PC-3 (cell line): Measurements from ENCODE around the gene CEP70. TPM values are rescaled to one million over a fixed set of nuclear protein-coding genes. Genes with fewer than 3 reads are reported as not detected.

Source experiments
- ATAC-seq: fragments of 200-7000 bp; cut with Tn5 transposase; 2 replicates; pipeline ENCODE4 v1.9.1; 2020; ENCODE audit warnings: mild to moderate bottlenecking, moderate library complexity
- BruUV-seq: library from RNA; stranded (reverse); fragments of 400-500 nt; replicated peaks from 2 replicates; lab custom pipeline; 2021; lab: Mats Ljungman, UMichigan
- CTCF ChIA-PET: fragments of 300-600 bp; sonication (Branson Sonifier 250); formaldehyde crosslinking; loops from one replicate; lab custom pipeline; 2022; ENCODE audit warnings: antibody characterized with exemption; lab: Charles Lee
- POLR2A ChIA-PET: fragments of 300-600 bp; sonication (Branson Sonifier 250); formaldehyde crosslinking; loops from one replicate; lab custom pipeline; 2022; ENCODE audit warnings: antibody characterized with exemption; ENCODE audit not compliant: unreplicated experiment; lab: Charles Lee
- DNase-seq: peaks from one replicate; pipeline ENCODE4 v3.0.0-alpha.2; 2015
- H2AFZ ChIP-seq: fragments of 300-600 bp; sonication (generic); 2 replicates; pipeline ENCODE4 v1.6.0; 2016; ENCODE audit warnings: antibody characterized with exemption, low read length
- H3F3A ChIP-seq: fragments of 300-600 bp; sonication (generic); one replicate; pipeline ENCODE4 v1.6.0; 2017; ENCODE audit warnings: antibody characterized with exemption, low read length, control low read depth, mild to moderate bottlenecking; ENCODE audit not compliant: unreplicated experiment
- H3K27ac ChIP-seq: fragments of 300-600 bp; sonication (generic); 2 replicates; pipeline ENCODE4 v1.5.1; 2016; ENCODE audit warnings: mild to moderate bottlenecking, low read length
- H3K27me3 ChIP-seq: fragments of 300-600 bp; sonication (generic); 2 replicates; pipeline ENCODE4 v1.6.1; 2016; ENCODE audit warnings: low read length, mixed read lengths
- H3K36me3 ChIP-seq: fragments of 300-600 bp; sonication (generic); 2 replicates; pipeline ENCODE4 v1.6.1; 2016; ENCODE audit warnings: low read depth, mixed run types, low read length, mixed read lengths
- H3K4me1 ChIP-seq: fragments of 300-600 bp; sonication (generic); 2 replicates; pipeline ENCODE4 v1.5.1; 2016; ENCODE audit warnings: low read length; ENCODE audit not compliant: insufficient read depth
- H3K4me2 ChIP-seq: fragments of 300-600 bp; sonication (generic); 2 replicates; pipeline ENCODE4 v1.6.0; 2016; ENCODE audit warnings: low read length
- H3K4me3 ChIP-seq: fragments of 300-600 bp; sonication (generic); 2 replicates; pipeline ENCODE4 v1.5.1; 2016; ENCODE audit warnings: mild to moderate bottlenecking, low read length, mixed read lengths
- H3K79me2 ChIP-seq: fragments of 300-600 bp; sonication (generic); 2 replicates; pipeline ENCODE4 v1.6.1; 2017; ENCODE audit warnings: low read length, mixed read lengths
- H3K9ac ChIP-seq: fragments of 300-600 bp; sonication (generic); 2 replicates; pipeline ENCODE4 v1.6.0; 2016; ENCODE audit warnings: mild to moderate bottlenecking, low read length
- H3K9me2 ChIP-seq: fragments of 300-600 bp; sonication (generic); replicated peaks from 2 replicates; pipeline ENCODE4 v1.6.1; 2016; ENCODE audit warnings: mixed run types, low read length, mixed read lengths
- H3K9me3 ChIP-seq: fragments of 300-600 bp; sonication (generic); 2 replicates; pipeline ENCODE4 v1.6.1; 2016; ENCODE audit warnings: low read length, mixed read lengths
- H4K20me1 ChIP-seq: fragments of 300-600 bp; sonication (generic); 2 replicates; pipeline ENCODE4 v1.6.1; 2016; ENCODE audit warnings: low read length, mixed read lengths
- CTCF ChIP-seq: fragments of 300-600 bp; sonication (generic); conservative IDR thresholded peaks from 2 replicates; pipeline ENCODE4 v1.5.1; 2017; ENCODE audit warnings: antibody characterized with exemption, low read depth, mild to moderate bottlenecking, low read length
- EZH2 ChIP-seq: fragments of 300-600 bp; sonication (generic); IDR thresholded peaks from one replicate; pipeline ENCODE4 v1.6.1; 2017; ENCODE audit warnings: antibody characterized with exemption, mild to moderate bottlenecking, low read length; ENCODE audit not compliant: unreplicated experiment
- EZH2phosphoT487 ChIP-seq: fragments of 300-600 bp; sonication (generic); IDR thresholded peaks from 2 replicates; pipeline ENCODE4 v1.6.1; 2018; ENCODE audit warnings: mild to moderate bottlenecking, antibody characterized with exemption, low read length, borderline replicate concordance
- intact Hi-C: fragments of 100-400 bp; cut with micrococcal nuclease; formaldehyde crosslinking; loops from 2 replicates; pipeline ENCODE4 v1.9.0; 2023
- total RNA-seq: library from RNA; depleted of rRNA; stranded (reverse); fragments of >200 nt; gene quantifications from 2 replicates; pipeline ENCODE4 v1.2.3, GENCODE V29; 2014

The CEP70 gene
- total RNA-seq, 1 experiment from 2014 or later, result 16.7 TPM

DNA sequence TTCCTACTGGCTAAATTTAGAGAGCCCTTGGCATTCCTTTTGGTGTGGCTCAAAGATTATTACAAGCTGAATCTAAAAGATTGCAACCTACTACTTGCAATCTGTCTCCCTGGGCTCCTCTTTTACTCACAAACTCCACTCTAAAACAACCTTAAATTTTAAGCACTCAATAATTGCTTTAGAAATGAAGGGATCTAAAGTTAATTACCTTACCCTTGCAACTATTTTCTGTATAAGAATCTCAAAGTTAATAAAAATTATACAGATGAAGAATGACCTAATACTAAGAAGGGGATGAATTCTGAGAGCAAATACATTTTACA lies 99.5 kb downstream of the CEP70 start:
- Histone ChIP-seq H3K79me2 (no peaks in the 10 kb centered on the region), H3K27ac (peak overlapping the region; percentile 82), H3K27me3 (no peaks in the 10 kb centered on the region), H3K4me1 (peaks cover 27% of the 10 kb centered on the region), H3K9me3 (no peaks in the 10 kb centered on the region), H3K4me3 (no peak overlapping the region), H2AFZ (no peak overlapping the region), H3K4me2 (peak overlapping the region; percentile 53), H3K9ac (peak overlapping the region; percentile 13), H3K9me2 (no peaks in the 10 kb centered on the region), H3F3A (peaks cover 4% of the 10 kb centered on the region), H4K20me1 (no peaks in the 10 kb centered on the region), H3K36me3 (no peaks in the 10 kb centered on the region)
- no peak for ATAC-seq
- BruUV-seq, result TSS peak; percentile 98
- ChIA-PET POLR2A (interaction anchor here (0.6 kb wide), 1 partner anchor 428 kb away, joined by 3 read pairs; no protein-coding TSS in a partner anchor), CTCF (no interaction called here)
- no peak for TF ChIP-seq CTCF
- TF ChIP-seq EZH2phosphoT487, result no peak
- TF ChIP-seq EZH2, result no peak
- DNase-seq, result no peak
- intact Hi-C loops, result loop anchor here (1.0 to 5.0 kb wide), 4 partner anchors 23 to 428 kb away; partner anchors contain the start of gene CEP70

DNA sequence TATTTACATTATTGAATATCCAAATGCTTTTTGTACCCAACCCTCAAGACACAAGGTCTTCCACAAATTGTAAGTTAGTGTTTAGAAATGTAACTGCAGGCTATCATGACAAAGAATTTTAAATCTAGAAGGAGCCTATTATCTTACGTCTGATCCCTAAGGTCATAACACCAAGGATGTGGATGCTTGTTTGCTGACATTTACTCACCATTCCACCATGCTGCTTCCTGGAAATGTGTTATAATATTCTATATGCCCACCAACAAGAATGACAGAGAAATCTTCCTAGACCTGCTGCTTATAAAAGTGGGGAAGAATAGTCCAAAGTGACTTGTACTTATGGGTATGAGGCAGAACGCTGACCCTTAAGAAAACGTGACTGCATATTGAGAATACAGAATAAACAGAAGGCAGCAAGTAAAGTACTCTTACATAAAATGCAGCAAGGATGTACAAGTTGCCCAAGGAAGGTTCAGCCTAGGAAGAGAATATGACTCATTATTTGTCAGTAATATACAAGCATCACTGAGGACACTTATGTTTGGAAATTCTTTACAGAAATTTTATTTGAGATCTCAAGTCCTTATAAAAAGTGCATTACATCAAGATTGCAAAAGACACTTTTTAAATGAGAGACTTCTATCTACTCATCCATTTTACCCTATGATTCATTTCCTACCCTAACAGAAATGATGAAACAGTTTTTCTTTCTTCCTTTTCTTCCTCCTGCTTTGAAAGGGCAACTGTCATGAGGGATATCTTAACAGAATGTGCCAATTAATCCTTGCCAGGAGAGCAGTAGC lies 100.1 kb downstream of the CEP70 start:
- peak; percentile 75 for DNase-seq
- H3K9me3 ChIP-seq, result no peaks in the 10 kb centered on the region
- BruUV-seq, result TSS peak; percentile 69
- ChIA-PET CTCF (no interaction called here), POLR2A (interaction anchor here (0.6 kb wide), 1 partner anchor 428 kb away, joined by 3 read pairs; no protein-coding TSS in a partner anchor)
- no peak overlapping the region for H3K4me3 ChIP-seq
- H3K4me1 ChIP-seq, result peaks cover 27% of the 10 kb centered on the region
- intact Hi-C loops, result loop anchor here (1.0 to 5.0 kb wide), 4 partner anchors 23 to 429 kb away; partner anchors contain the start of gene CEP70
- TF ChIP-seq EZH2phosphoT487 (no peak), EZH2 (no peak), CTCF (no peak)
- ATAC-seq, result peak; percentile 92
- H3F3A ChIP-seq, result peaks cover 4% of the 10 kb centered on the region
- no peaks in the 10 kb centered on the region for H3K27me3 ChIP-seq
- H2AFZ ChIP-seq, result no peak overlapping the region
- no peaks in the 10 kb centered on the region for H3K9me2 ChIP-seq
- H3K9ac ChIP-seq, result no peak overlapping the region
- no peaks in the 10 kb centered on the region for H3K36me3 ChIP-seq
- no peaks in the 10 kb centered on the region for H4K20me1 ChIP-seq
- no peaks in the 10 kb centered on the region for H3K79me2 ChIP-seq
- H3K27ac ChIP-seq, result peak overlapping the region; percentile 82
- H3K4me2 ChIP-seq, result peak overlapping the region; percentile 53
